SK-N-SH treated with all-trans-retinoic acid at 6 μM for 48 hours (cell line): ENCODE measurements around the gene PDE3A.

ENCODE experiments used
- CREB5 ChIP-seq: fragments of 250-450 bp; sonication (Bioruptor Pico); IDR thresholded peaks from 2 replicates; pipeline ENCODE4 v1.5.1; 2020; ENCODE audit warnings: low read depth, mild to moderate bottlenecking, moderate library complexity
- ESRRG ChIP-seq: fragments of 250-450 bp; sonication (Bioruptor Pico); IDR thresholded peaks from 2 replicates; pipeline ENCODE4 v1.6.1; 2021; ENCODE audit warnings: mild to moderate bottlenecking
- ISL1 ChIP-seq: fragments of 250-450 bp; sonication (Bioruptor Pico); IDR thresholded peaks from 2 replicates; pipeline ENCODE4 v2.1.2; 2022; ENCODE audit warnings: mild to moderate bottlenecking, moderate library complexity
- RARB ChIP-seq: fragments of 250-450 bp; sonication (Bioruptor Pico); IDR thresholded peaks from 2 replicates; pipeline ENCODE4 v1.8.0; 2021; ENCODE audit warnings: mild to moderate bottlenecking, moderate library complexity
- SNAI2 ChIP-seq: fragments of 250-450 bp; sonication (Bioruptor Pico); IDR thresholded peaks from 2 replicates; pipeline ENCODE4 v1.5.0; 2020; ENCODE audit warnings: mild to moderate bottlenecking, moderate library complexity
- TSHZ2 ChIP-seq: fragments of 250-450 bp; sonication (Bioruptor Pico); IDR thresholded peaks from 2 replicates; pipeline ENCODE4 v1.5.0; 2020; ENCODE audit warnings: mild to moderate bottlenecking, moderate library complexity
- ZNF565 ChIP-seq: fragments of 450-650 bp; formaldehyde crosslinking; conservative IDR thresholded peaks from 2 replicates; pipeline ENCODE4 v1.5.0; 2020; ENCODE audit warnings: low read depth, mild to moderate bottlenecking, moderate library complexity
- ZNF70 ChIP-seq: fragments of 450-650 bp; formaldehyde crosslinking; IDR thresholded peaks from 2 replicates; pipeline ENCODE4 v1.5.0; 2020; ENCODE audit warnings: mild to moderate bottlenecking, moderate library complexity
- TF ChIP-seq, protein P1 (sequence below): fragments of 250-450 bp; sonication (Bioruptor Pico); IDR thresholded peaks from 2 replicates; pipeline ENCODE4 v1.8.0; 2020; ENCODE audit warnings: mild to moderate bottlenecking, moderate library complexity, borderline replicate concordance
- TF ChIP-seq, protein P2 (sequence below): fragments of 250-450 bp; sonication (Bioruptor Pico); IDR thresholded peaks from 2 replicates; pipeline ENCODE4 v1.8.0; 2021; ENCODE audit warnings: low read depth, mild to moderate bottlenecking, moderate library complexity, borderline replicate concordance

DNA sequence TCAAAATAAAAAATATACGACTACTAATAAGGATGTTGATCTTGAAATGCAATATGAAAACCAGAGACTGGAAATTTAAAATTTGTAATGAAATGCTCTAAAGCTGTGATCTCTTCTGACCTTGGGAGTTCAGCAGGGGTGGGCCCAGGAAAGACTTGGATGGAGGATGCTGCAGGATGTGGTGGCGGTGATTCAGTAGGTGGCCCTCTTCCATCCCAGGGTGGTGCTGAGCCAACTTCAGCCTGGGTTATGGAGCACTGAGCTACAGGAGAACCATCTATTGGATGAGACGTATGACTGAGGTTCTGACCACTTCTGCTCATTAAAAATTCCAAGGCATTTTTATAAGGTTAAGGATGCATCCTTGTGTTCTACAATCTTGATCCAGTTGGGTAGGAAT lies 6.9 kb upstream of the PDE3A start:
- TF ChIP-seq CREB5 (CRISPR knock-in tag) (no peak), RARB (CRISPR knock-in tag) (no peak), ESRRG (no peak), SNAI2 (CRISPR knock-in tag) (no peak), ISL1 (CRISPR knock-in tag) (no peak), ZNF70 (CRISPR knock-in tag) (no peak), ZNF565 (CRISPR knock-in tag) (no peak), TSHZ2 (CRISPR knock-in tag) (no peak)
- TF ChIP-seq, protein P1, sequence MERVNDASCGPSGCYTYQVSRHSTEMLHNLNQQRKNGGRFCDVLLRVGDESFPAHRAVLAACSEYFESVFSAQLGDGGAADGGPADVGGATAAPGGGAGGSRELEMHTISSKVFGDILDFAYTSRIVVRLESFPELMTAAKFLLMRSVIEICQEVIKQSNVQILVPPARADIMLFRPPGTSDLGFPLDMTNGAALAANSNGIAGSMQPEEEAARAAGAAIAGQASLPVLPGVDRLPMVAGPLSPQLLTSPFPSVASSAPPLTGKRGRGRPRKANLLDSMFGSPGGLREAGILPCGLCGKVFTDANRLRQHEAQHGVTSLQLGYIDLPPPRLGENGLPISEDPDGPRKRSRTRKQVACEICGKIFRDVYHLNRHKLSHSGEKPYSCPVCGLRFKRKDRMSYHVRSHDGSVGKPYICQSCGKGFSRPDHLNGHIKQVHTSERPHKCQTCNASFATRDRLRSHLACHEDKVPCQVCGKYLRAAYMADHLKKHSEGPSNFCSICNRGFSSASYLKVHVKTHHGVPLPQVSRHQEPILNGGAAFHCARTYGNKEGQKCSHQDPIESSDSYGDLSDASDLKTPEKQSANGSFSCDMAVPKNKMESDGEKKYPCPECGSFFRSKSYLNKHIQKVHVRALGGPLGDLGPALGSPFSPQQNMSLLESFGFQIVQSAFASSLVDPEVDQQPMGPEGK (CRISPR knock-in tag) = no peak
- TF ChIP-seq, protein P2, sequence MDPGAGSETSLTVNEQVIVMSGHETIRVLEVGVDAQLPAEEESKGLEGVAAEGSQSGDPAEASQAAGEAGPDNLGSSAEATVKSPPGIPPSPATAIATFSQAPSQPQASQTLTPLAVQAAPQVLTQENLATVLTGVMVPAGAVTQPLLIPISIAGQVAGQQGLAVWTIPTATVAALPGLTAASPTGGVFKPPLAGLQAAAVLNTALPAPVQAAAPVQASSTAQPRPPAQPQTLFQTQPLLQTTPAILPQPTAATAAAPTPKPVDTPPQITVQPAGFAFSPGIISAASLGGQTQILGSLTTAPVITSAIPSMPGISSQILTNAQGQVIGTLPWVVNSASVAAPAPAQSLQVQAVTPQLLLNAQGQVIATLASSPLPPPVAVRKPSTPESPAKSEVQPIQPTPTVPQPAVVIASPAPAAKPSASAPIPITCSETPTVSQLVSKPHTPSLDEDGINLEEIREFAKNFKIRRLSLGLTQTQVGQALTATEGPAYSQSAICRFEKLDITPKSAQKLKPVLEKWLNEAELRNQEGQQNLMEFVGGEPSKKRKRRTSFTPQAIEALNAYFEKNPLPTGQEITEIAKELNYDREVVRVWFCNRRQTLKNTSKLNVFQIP (CRISPR knock-in tag) = no peak
